K562 (cell line): ENCODE results near the gene CCNB1. TPM values are rescaled to one million over a fixed set of nuclear protein-coding genes. Genes with fewer than 3 reads are reported as not detected.
A peak's percentile ranks its signal among the peaks of the same experiment; 100 is the strongest.
"Not testable (repeated sequence)": the region's sequence is repeated elsewhere in the genome, so short reads cannot be mapped to it uniquely, and the experiment has no call there.

Experiments used
- ATAC-seq: fragments of 200-7000 bp; cut with Tn5 transposase; 3 replicates; pipeline ENCODE4 v1.9.1; 2020; ENCODE audit warnings: moderate library complexity
- BruUV-seq: library from RNA; stranded (reverse); fragments of 400-500 nt; replicated peaks from 2 replicates; lab custom pipeline; 2021; lab: Mats Ljungman, UMichigan
- CTCF ChIA-PET: fragments of 300-600 bp; formaldehyde crosslinking; extraction: SDS; loops from one replicate; lab custom pipeline; 2021; ENCODE audit warnings: low intra/inter-chr PET ratio; lab: Yijun Ruan, JAX
- POLR2A ChIA-PET: fragments of 300-600, 350-650 bp; sonication (Branson Sonifier 250); formaldehyde crosslinking; extraction: SDS; loops from one replicate; lab custom pipeline; 2021; ENCODE audit warnings: antibody characterized with exemption, inconsistent platforms; lab: Yijun Ruan, JAX
- DNase-seq, 4 experiments: peaks; one replicate each; pipeline versions ENCODE4 v3.0.0 to v3.0.0-alpha.2; 2011 to 2018; ENCODE audit warnings: low spot score in 3 of 4, mixed read lengths in 3 of 4; ENCODE audit errors: extremely low read depth in 1 of 4
- FAIRE-seq: peaks from 2 replicates; lab custom pipeline; 2011; peaks lifted over from hg19 to GRCh38; lab: Jason Lieb, UNC
- H2AFZ ChIP-seq: 2 replicates; pipeline ENCODE4 v1.6.0; 2011; ENCODE audit warnings: low read depth, low read length, control low read depth, inconsistent platforms
- H3K27ac ChIP-seq: fragments of 200-600 bp; 3 replicates; pipeline ENCODE4 v1.8.0; 2011; ENCODE audit warnings: low read depth, mild to moderate bottlenecking, control low read depth, inconsistent platforms, low read length, moderate library complexity, mixed read lengths; ENCODE audit errors: extremely low read depth
- H3K27me3 ChIP-seq, 2 experiments: fragments of 300-600 bp in 1 of 2; 2 replicates in 1 of 2; 3 replicates in 1 of 2; pipeline versions ENCODE4 v1.6.0 to v1.8.0; 2011; ENCODE audit warnings: inconsistent platforms in 2 of 2, low read length in 2 of 2, mild to moderate bottlenecking in 1 of 2, mixed read lengths in 1 of 2, moderate library complexity in 1 of 2; ENCODE audit not compliant: control insufficient read depth in 2 of 2, insufficient read depth in 2 of 2
- H3K36me3 ChIP-seq: fragments of 300-600 bp; 3 replicates; pipeline ENCODE4 v1.8.0; 2011; ENCODE audit warnings: mild to moderate bottlenecking, low read length, inconsistent platforms; ENCODE audit not compliant: control insufficient read depth, insufficient read depth
- H3K4me1 ChIP-seq, 2 experiments: fragments of 200-600 bp in 1 of 2; replicated peaks in 1 of 2; 2 replicates in 1 of 2; 3 replicates in 1 of 2; pipeline versions ENCODE4 v1.5.1 to v1.8.0; 2011; ENCODE audit warnings: inconsistent platforms in 2 of 2, low read length in 2 of 2, mild to moderate bottlenecking in 1 of 2, mixed read lengths in 1 of 2, moderate library complexity in 1 of 2; ENCODE audit not compliant: control insufficient read depth in 2 of 2, insufficient read depth in 2 of 2
- H3K4me2 ChIP-seq: 2 replicates; pipeline ENCODE4 v1.6.1; 2011; ENCODE audit warnings: low read length, control low read depth, inconsistent platforms, mixed read lengths; ENCODE audit not compliant: insufficient read depth
- H3K4me3 ChIP-seq: fragments of 200-600 bp; sonication (generic), shearing (Covaris generic); 2 replicates; pipeline ENCODE4 v1.5.1; 2016; ENCODE audit warnings: control low read depth, inconsistent platforms
- H3K79me2 ChIP-seq: fragments of 200-600 bp; 3 replicates; pipeline ENCODE4 v1.8.0; 2011; ENCODE audit warnings: low read length, inconsistent platforms; ENCODE audit not compliant: control insufficient read depth, insufficient read depth
- H3K9ac ChIP-seq, 2 experiments: 2 replicates each; pipeline versions ENCODE4 v1.6.0 to v1.6.1; 2011; ENCODE audit warnings: low read depth in 2 of 2, low read length in 2 of 2, control low read depth in 1 of 2, inconsistent platforms in 1 of 2, mild to moderate bottlenecking in 1 of 2, mixed read lengths in 1 of 2; ENCODE audit not compliant: insufficient read depth in 1 of 2
- H3K9me1 ChIP-seq: one replicate; pipeline ENCODE4 v1.6.0; 2011; ENCODE audit warnings: inconsistent platforms, mild to moderate bottlenecking, low read length, moderate library complexity; ENCODE audit not compliant: control insufficient read depth, insufficient read depth
- H3K9me3 ChIP-seq: replicated peaks from 2 replicates; pipeline ENCODE4 v1.5.1; 2011; ENCODE audit warnings: low read depth, low read length, inconsistent platforms; ENCODE audit not compliant: control insufficient read depth, insufficient read depth
- H4K20me1 ChIP-seq: replicated peaks from 2 replicates; pipeline ENCODE4 v1.6.1; 2011; ENCODE audit warnings: low read length, inconsistent platforms, mixed read lengths; ENCODE audit not compliant: control insufficient read depth, insufficient read depth
- BDP1 ChIP-seq: IDR thresholded peaks from 3 replicates; pipeline ENCODE4 v1.6.1; 2011; ENCODE audit not compliant: insufficient read length, insufficient read depth
- ESRRA ChIP-seq: fragments of 450-650 bp; IDR thresholded peaks from 2 replicates; pipeline ENCODE4 v1.6.1; 2014; ENCODE audit warnings: low read depth, mild to moderate bottlenecking, moderate library complexity, borderline replicate concordance
- HIVEP1 ChIP-seq: fragments of 250-450 bp; sonication (Bioruptor Pico); IDR thresholded peaks from 2 replicates; pipeline ENCODE4 v1.4.0; 2020; ENCODE audit warnings: mild to moderate bottlenecking
- PPARD ChIP-seq: fragments of 250-450 bp; sonication (Bioruptor Pico); IDR thresholded peaks from 2 replicates; pipeline ENCODE4 v1.8.0; 2022; ENCODE audit warnings: inconsistent platforms, mild to moderate bottlenecking, moderate library complexity
- RBM25 ChIP-seq: fragments of 200-400 bp; formaldehyde crosslinking; IDR thresholded peaks from 2 replicates; pipeline ENCODE4 v1.6.1; 2018; ENCODE audit warnings: low read length, low read depth, moderate library complexity; ENCODE audit not compliant: severe bottlenecking
- ZBED1 ChIP-seq: IDR thresholded peaks from 2 replicates; pipeline ENCODE4 v1.6.1; 2014
- ZEB2 ChIP-seq: fragments of 450-650 bp; IDR thresholded peaks from 2 replicates; pipeline ENCODE4 v1.6.1; 2016
- ZNF121 ChIP-seq: sonication (generic); formaldehyde crosslinking; conservative IDR thresholded peaks from 2 replicates; pipeline ENCODE4 v1.8.0; 2022; ENCODE audit warnings: missing genetic modification reagents
- WGBS: fragments of 100-300 bp; shearing (Covaris generic); methylation state at CpG from one replicate; pipeline ENCODE4 v1.1.6; 2016; ENCODE audit warnings: low coverage, mixed read lengths; ENCODE audit not compliant: insufficient coverage; ENCODE audit errors: missing lambda C conversion rate; 5-methylcytosine and 5-hydroxymethylcytosine counted together
- in situ Hi-C: fragments of 300-500 bp; cut with MboI; formaldehyde crosslinking; loops from 4 replicates; pipeline ENCODE4 v1.15.0; 2018; ENCODE audit warnings: inconsistent platforms, mixed read lengths
- intact Hi-C: fragments of 100-400 bp; cut with micrococcal nuclease; formaldehyde crosslinking; loops from 2 replicates; pipeline ENCODE4 v1.14.2; 2022
- polyA plus RNA-seq, 8 experiments: library from polyadenylated mRNA; depleted of rRNA in 4 of 8; stranded (reverse) in 5 of 8; unstranded in 3 of 8; fragments of >200 nt; fragmentation: Nextera tagmentation in 2 of 8; fragmentation: Illumina TruSeq in 1 of 8; extraction: Ambion mirVana in 2 of 8; extraction: Trizol in 1 of 8; gene quantifications; 2 replicates each; pipeline versions ENCODE4 v1.2.1 to v1.2.3, GENCODE V29; 2011 to 2014; ENCODE audit warnings: inconsistent platforms in 1 of 8, missing spikeins in 1 of 8
- total RNA-seq, 7 experiments: library from RNA; depleted of rRNA in 6 of 7; stranded (reverse); fragments of >200 nt in 6 of 7; fragmentation: Illumina TruSeq in 2 of 7; extraction: Trizol in 2 of 7; gene quantifications; 2 replicates each; pipeline versions ENCODE4 v1.2.1 to v1.2.3, GENCODE V29; 2011 to 2021; ENCODE audit warnings: low replicate concordance in 1 of 7

Gene CCNB1
- total and polyA plus RNA-seq, 9 of the 15 experiments (the other 6 are each of a cell fraction or from before 2014, with no cell fraction given), result 165 to 679 (median 271) TPM

GRCh38 chr5:69136293-69136692, 30.7 kb upstream of the CCNB1 start:
- in situ Hi-C loops (no loop called here), intact Hi-C loops (no loop called here)
- no peak for FAIRE-seq
- WGBS, result 96% methylated on average over 3 of the region's 3 CpGs
- no peaks in the 10 kb centered on the region for H3K27me3 ChIP-seq
- H3K27ac ChIP-seq, result no peak overlapping the region
- no peak for ATAC-seq
- BruUV-seq, result no TSS peak
- H2AFZ ChIP-seq, result no peak overlapping the region
- DNase-seq, result no peak
- H3K9me3 ChIP-seq, result no peaks in the 10 kb centered on the region
- no peak overlapping the region for H3K4me3 ChIP-seq
- peaks cover 5% of the 10 kb centered on the region; the same call in 2 of the 3 replicates for H3K36me3 ChIP-seq
- no peaks in the 10 kb centered on the region for H4K20me1 ChIP-seq
- ChIA-PET CTCF (no interaction called here), POLR2A (interaction anchor here (1.0 to 1.2 kb wide), 2 partner anchors 9 to 10 kb away, joined by 3 to 4 read pairs; no protein-coding TSS in a partner anchor)
- no peaks in the 10 kb centered on the region for H3K9me1 ChIP-seq
- no peaks in the 10 kb centered on the region for H3K4me1 ChIP-seq
- no peak overlapping the region for H3K4me2 ChIP-seq
- H3K9ac ChIP-seq, result no peak overlapping the region
- TF ChIP-seq PPARD (CRISPR knock-in tag), result no peak
- no peak for TF ChIP-seq BDP1
- TF ChIP-seq ESRRA, result no peak
- no peak for TF ChIP-seq HIVEP1 (CRISPR knock-in tag)
- TF ChIP-seq ZEB2, result no peak
- no peak for TF ChIP-seq ZBED1
- H3K79me2 ChIP-seq, result no peaks in the 10 kb centered on the region

DNA sequence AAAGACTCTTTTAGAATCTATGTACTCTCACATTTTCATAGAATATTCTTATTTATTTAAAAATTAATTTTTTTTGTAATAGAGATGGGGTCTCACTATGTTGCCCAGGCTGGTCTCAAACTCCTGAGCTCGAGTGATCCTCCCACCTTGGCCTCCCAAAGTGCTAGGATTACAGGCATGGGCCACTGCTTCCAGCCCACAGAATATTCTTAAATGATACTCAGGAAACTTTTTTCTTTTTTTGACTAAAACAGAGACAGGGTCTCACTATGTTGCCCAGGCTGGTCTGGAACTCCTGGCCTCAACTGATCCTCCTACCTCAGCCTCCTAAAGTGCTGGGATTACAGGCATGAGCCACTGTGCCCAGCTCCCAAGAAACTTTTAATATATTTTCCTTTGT, 29.7 kb upstream of the CCNB1 start:
- in situ Hi-C loops, CTCF ChIA-PET, ATAC-seq, H3K4me2 ChIP-seq, H3K27ac ChIP-seq, H3K9ac ChIP-seq, H3K4me3 ChIP-seq, H2AFZ ChIP-seq, H3K9me3 ChIP-seq, FAIRE-seq, H3K36me3 ChIP-seq, H3K27me3 ChIP-seq, H3K79me2 ChIP-seq, H3K9me1 ChIP-seq, intact Hi-C loops, H4K20me1 ChIP-seq, DNase-seq, BruUV-seq, H3K4me1 ChIP-seq: not testable (repeated sequence)
- 38% methylated on average over 1 of the region's 1 CpG for WGBS
- POLR2A ChIA-PET, result interaction anchor here (1.2 kb wide), 1 partner anchor 10 kb away, joined by 4 read pairs; no protein-coding TSS in a partner anchor
- peak; percentile 22 for TF ChIP-seq RBM25
- peak; percentile 90 for TF ChIP-seq ZNF121
